HepG2 (cell line): ENCODE results near the gene RBM8A. TPM values are rescaled to one million over a fixed set of nuclear protein-coding genes. Genes with fewer than 3 reads are reported as not detected.
A peak's percentile ranks its signal among the peaks of the same experiment; 100 is the strongest.

Experiments used
- DZIP1 ChIP-seq: sonication (generic); formaldehyde crosslinking; IDR thresholded peaks from 2 replicates; pipeline ENCODE4 v1.5.0; 2020; ENCODE audit warnings: mild to moderate bottlenecking, missing genetic modification reagents
- FOXK2 ChIP-seq: fragments of 450-650 bp; IDR thresholded peaks from 2 replicates; pipeline ENCODE4 v1.6.1; 2016
- PHB2 ChIP-seq: fragments of 450-650 bp; IDR thresholded peaks from 2 replicates; pipeline ENCODE4 v1.6.1; 2018; ENCODE audit not compliant: partially characterized antibody
- RELA ChIP-seq: sonication (generic); formaldehyde crosslinking; IDR thresholded peaks from 2 replicates; pipeline ENCODE4 v1.4.0; 2020; ENCODE audit warnings: missing genetic modification reagents
- SMARCC2 ChIP-seq: fragments of 450-650 bp; IDR thresholded peaks from 2 replicates; pipeline ENCODE4 v1.6.1; 2017; ENCODE audit warnings: antibody characterized with exemption, mild to moderate bottlenecking
- STAT6 ChIP-seq: sonication (generic); formaldehyde crosslinking; IDR thresholded peaks from 2 replicates; pipeline ENCODE4 v1.4.0; 2020; ENCODE audit warnings: missing genetic modification reagents, mild to moderate bottlenecking, borderline replicate concordance
- ZBTB38 ChIP-seq: sonication (generic); formaldehyde crosslinking; IDR thresholded peaks from 2 replicates; pipeline ENCODE4 v1.5.1; 2020; ENCODE audit warnings: mild to moderate bottlenecking, missing genetic modification reagents
- ZEB1 ChIP-seq: IDR thresholded peaks from 2 replicates; pipeline ENCODE4 v1.6.1; 2012; ENCODE audit warnings: mild to moderate bottlenecking, low read depth, inconsistent platforms; ENCODE audit not compliant: insufficient replicate concordance
- ZFP36 ChIP-seq: fragments of 150-350 bp; IDR thresholded peaks from 2 replicates; pipeline ENCODE4 v1.6.1; 2018; ENCODE audit warnings: borderline replicate concordance, low read length, low read depth; ENCODE audit not compliant: partially characterized antibody
- ZFP82 ChIP-seq: sonication (generic); formaldehyde crosslinking; IDR thresholded peaks from 2 replicates; pipeline ENCODE4 v1.5.1; 2020; ENCODE audit warnings: mild to moderate bottlenecking, missing genetic modification reagents, borderline replicate concordance
- ZMYM3 ChIP-seq: sonication (generic); formaldehyde crosslinking; IDR thresholded peaks from 2 replicates; pipeline ENCODE4 v1.5.1; 2020; ENCODE audit warnings: mild to moderate bottlenecking, missing genetic modification reagents
- ZNF12 ChIP-seq: sonication (generic); formaldehyde crosslinking; IDR thresholded peaks from 2 replicates; pipeline ENCODE4 v1.5.0; 2020; ENCODE audit warnings: missing genetic modification reagents
- ZNF260 ChIP-seq: sonication (generic); formaldehyde crosslinking; IDR thresholded peaks from 2 replicates; pipeline ENCODE4 v1.4.0; 2020; ENCODE audit warnings: missing genetic modification reagents, low read depth, mild to moderate bottlenecking, borderline replicate concordance
- ZNF687 ChIP-seq: sonication (generic); formaldehyde crosslinking; IDR thresholded peaks from 2 replicates; pipeline ENCODE4 v1.5.1; 2020; ENCODE audit warnings: mild to moderate bottlenecking, missing genetic modification reagents, moderate library complexity
- ZNF691 ChIP-seq: sonication (generic); formaldehyde crosslinking; IDR thresholded peaks from 2 replicates; pipeline ENCODE4 v1.4.0; 2020; ENCODE audit warnings: missing genetic modification reagents, low read depth, mild to moderate bottlenecking, borderline replicate concordance
- ZNF784 ChIP-seq: sonication (generic); formaldehyde crosslinking; IDR thresholded peaks from 2 replicates; pipeline ENCODE4 v1.5.1; 2020; ENCODE audit warnings: missing genetic modification reagents, mild to moderate bottlenecking, borderline replicate concordance
- ZSCAN22 ChIP-seq: sonication (generic); formaldehyde crosslinking; IDR thresholded peaks from 2 replicates; pipeline ENCODE4 v1.4.0; 2020; ENCODE audit warnings: mild to moderate bottlenecking, missing genetic modification reagents
- polyA plus RNA-seq, 8 experiments: library from polyadenylated mRNA; depleted of rRNA in 3 of 8; stranded (reverse) in 7 of 8; unstranded in 1 of 8; fragments of >200 nt; fragmentation: Illumina TruSeq in 4 of 8; extraction: Trizol in 4 of 8; gene quantifications; 2 replicates each; pipeline versions ENCODE4 v1.2.1 to v1.2.3, GENCODE V29; 2011 to 2016; ENCODE audit warnings: low read depth in 4 of 8, missing spikeins in 1 of 8, mixed read lengths in 1 of 8; ENCODE audit not compliant: insufficient read depth in 1 of 8
- total RNA-seq, 5 experiments: library from RNA; depleted of rRNA; stranded (reverse); fragments of >200 nt; fragmentation: Illumina TruSeq; extraction: Trizol; gene quantifications; 2 replicates each; pipeline ENCODE4 v1.2.3, GENCODE V29; 2016; ENCODE audit warnings: low read depth in 1 of 5

The RBM8A gene
- total and polyA plus RNA-seq, 2 of the 13 experiments (the other 11 are each of a cell fraction or from before 2014, with no cell fraction given): 106 to 162 TPM

- TF ChIP-seq STAT6 (CRISPR knock-in tag) (no peak), PHB2 (no peak), ZNF687 (CRISPR knock-in tag) (peak; percentile 76), ZNF12 (CRISPR knock-in tag) (peak; percentile 59), ZNF260 (no peak), RELA (CRISPR knock-in tag) (0 out of 2 replicates have a peak, but pooled peaks have one; percentile 23), DZIP1 (CRISPR knock-in tag) (no peak), ZFP82 (CRISPR knock-in tag) (no peak), ZNF691 (CRISPR knock-in tag) (peak; percentile 33; the same call in 1 of the 2 replicates), FOXK2 (peak; percentile 64; the same call in 1 of the 2 replicates), ZEB1 (peak; percentile 84), ZBTB38 (peak; percentile 65; the same call in 1 of the 2 replicates), ZMYM3 (peak; percentile 63; the same call in 1 of the 2 replicates), SMARCC2 (no peak), ZNF784 (CRISPR knock-in tag) (no peak), ZFP36 (no peak), ZSCAN22 (CRISPR knock-in tag) (no peak)
Observed at GRCh38 chr1:145891587-145892485, 35.4 kb downstream of the RBM8A start (continued).
